ELR (cell line): ENCODE measurements around the gene MMP24.
"Not testable (repeated sequence)": the region's sequence is repeated elsewhere in the genome, so short reads cannot be mapped to it uniquely, and the experiment has no call there.

Experiments used
- DNase-seq: peaks from one replicate; pipeline ENCODE4 v3.0.0-alpha.2; 2015; ENCODE audit warnings: low read depth

MMP24 gene

GRCh38 chr20:35311822-35312221 is 85.3 kb downstream of the MMP24 start:
- no peak for DNase-seq

DNA sequence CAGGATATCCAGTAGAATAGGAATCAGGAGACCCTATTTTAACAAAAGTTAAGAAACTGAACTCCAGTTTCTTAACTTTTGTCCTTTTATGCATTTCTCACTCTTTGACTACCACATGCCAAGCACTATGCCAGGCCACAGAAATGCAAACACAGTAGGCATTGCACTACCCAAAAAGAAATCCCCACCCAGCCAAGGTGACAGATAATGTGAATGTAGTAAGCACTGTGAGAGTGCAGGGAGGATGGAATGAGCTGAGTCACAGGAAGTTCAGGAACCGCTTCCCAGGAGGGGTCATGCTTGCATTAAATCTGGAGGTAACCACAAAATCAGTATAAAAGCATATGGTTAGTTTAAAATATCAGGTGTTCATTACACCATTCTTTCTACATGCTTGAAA is 85.8 kb downstream of the MMP24 start:
- peak; percentile 99 for DNase-seq

- no peak for DNase-seq
These were observed 88.5 kb downstream of the MMP24 start for GRCh38 chr20:35314816-35315631.

GRCh38 chr20:35315632-35316020 is 89.1 kb downstream of the MMP24 start:
- DNase-seq = not testable (repeated sequence)

DNA sequence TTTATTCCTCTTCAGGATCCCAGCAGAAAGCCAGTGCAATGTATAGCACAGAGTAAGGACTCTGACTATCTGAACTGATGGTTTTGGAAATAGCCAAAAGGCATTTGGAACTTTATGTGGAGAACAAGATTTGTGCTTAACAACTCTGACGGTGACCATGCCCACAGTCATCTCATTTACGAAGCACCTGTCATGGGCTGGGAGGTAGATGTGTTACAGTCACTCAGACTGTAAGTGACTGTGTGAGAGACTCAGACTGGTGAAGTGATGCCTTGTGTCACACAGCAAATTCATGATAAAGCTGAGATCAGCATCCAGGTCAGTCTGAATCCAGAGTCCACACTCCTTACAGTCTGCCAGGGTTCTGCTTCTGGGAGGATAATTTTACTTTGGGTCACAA is 89.6 kb downstream of the MMP24 start:
- no peak for DNase-seq

- DNase-seq = no peak
These were observed 91.1 kb downstream of the MMP24 start for GRCh38 chr20:35317416-35318210.

DNA sequence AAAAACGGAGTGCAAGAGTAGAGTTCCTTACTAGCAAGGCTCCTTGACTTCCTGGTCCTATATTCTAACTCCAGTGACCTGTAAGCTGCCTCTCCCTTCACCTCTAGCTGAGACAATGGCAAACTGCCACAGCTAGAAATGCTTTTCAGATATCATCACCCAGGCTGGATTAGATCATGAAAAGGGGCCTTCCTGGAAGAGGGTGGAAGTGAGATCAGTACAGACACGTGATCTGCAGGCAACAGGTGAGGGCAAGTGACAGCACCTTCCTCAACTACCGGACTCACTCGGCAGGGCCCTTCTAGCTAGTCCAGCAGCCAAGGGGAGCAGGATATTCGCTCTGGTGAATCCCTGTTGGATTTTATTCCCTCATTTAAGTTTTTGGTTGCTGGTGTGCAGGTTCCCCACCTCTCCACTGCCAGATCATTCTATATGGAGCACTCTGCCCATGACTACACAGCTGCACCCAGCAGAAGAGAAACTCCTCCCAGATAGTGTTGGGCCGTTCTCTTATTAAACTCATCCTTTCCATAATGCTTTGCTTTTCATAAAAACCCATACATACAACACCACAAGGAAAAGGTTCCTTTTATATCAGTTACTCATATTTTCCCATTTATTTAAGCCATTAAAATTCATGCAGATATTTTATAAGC is 92.1 kb downstream of the MMP24 start:
- DNase-seq = peak; percentile 98

DNA sequence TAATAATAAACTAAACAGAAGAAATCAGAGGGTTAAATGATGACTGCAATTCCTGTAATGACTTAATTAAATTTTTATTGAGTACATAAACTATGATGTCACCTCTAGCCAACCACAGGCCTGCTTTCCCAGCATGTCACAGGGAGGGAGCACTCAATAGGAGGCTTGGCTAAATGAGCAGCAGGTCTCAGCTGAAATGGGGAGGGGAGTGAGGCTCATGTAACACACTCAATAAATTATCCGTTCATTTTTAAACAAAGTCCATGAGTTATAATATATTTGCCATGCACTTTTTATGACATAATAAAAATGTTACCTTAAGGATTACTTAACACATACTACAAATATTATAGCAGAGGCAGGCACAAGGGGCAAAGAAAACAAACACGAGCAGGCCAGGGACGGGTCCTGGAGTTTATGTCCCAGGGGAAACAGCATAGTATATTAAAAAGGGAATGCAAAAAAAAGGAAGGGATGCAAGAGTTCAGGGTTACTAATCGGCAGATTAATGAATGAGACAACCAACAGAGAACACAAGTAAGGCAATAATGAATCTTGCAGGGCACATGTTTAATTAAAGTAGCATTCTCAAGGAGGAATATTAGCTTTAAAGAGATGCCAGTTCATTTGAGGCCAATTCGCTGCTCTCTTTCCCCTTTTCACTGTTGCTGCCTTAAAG is 92.8 kb downstream of the MMP24 start:
- DNase-seq = peak; percentile 86

DNA sequence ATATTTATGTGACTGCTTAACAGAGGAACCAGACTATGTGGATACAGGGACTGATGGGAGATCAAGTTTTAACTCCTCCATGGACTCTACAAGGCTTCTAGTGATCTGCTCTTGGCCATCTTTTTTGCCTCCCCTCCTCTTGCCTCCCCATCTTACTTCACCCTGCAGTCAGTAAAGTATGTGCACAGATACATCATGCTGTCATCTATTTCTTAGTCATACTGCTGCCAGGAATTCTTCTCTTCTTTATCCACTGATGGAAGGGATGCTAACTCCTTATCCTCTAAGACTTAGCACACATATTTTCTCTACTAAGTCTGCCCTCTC is 93.3 kb downstream of the MMP24 start:
- DNase-seq = peak; percentile 88

DNA sequence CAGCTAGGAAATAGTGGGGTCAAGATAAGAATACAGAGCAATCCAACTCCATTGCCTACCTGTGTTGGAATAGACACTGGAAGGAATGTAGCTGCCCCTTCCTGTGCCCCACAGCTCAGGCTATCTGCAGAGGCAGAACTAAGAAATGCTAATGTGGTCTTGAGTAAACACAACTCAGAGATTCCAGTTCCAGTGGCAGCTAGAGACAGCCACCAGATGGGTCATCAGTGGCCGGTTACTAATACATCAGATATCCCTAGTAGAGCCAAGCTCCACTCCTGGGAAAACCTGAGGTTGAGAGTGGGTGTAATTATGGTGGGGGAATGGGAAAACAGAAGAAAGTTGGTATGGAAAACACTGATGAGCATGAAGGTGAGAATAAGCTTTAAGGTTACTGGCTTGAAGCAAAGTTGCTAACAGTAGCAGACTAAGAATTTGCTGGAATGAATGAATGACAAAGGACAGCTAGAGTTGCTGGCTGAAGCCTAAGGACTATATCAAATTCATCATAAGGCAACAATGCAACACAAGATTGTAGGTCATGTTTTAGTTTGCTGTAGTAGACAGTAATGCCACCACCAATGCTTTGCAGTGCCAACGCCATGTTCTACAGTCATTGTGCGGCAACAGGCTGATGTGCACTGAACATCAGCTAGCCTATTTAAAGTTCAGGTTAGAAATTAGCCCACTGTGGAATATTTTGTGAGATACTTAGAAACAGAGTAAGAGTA is 94.1 kb downstream of the MMP24 start:
- peak; percentile 98 for DNase-seq

DNA sequence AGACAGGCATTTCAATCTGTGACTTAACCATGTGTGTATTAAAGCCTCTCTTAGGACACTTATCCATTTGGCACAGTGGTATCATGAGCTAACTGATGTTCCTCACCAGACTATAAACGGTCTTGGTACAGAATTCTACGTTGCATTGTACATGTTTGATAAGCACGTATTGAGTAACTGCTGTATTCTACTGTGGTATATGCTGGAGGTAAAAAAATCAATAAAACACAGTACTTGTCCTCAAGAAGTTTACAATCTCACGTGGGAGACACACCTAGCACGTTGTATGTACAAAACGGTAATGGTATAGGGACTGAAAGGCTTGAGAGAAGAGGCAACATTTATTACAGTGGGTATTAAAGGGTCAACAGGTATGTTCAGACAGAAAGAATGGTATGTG is 98.9 kb downstream of the MMP24 start:
- DNase-seq = no peak

- DNase-seq = no peak
These were observed 99.7 kb downstream of the MMP24 start for GRCh38 chr20:35326021-35326739.
